Suprapubic skin (tissue), 4 donors: Measurements from ENCODE around the gene SOCS4. TPM values are rescaled to one million over a fixed set of nuclear protein-coding genes. Genes with fewer than 3 reads are reported as not detected.
A peak's percentile ranks its signal among the peaks of the same experiment; 100 is the strongest.
"Not testable (repeated sequence)": the region's sequence is repeated elsewhere in the genome, so short reads cannot be mapped to it uniquely, and the experiment has no call there.

ENCODE experiments used
- DNase-seq, 2 donors: peaks; one replicate each; pipeline ENCODE4 v3.0.0-alpha.2; 2019; ENCODE audit warnings: low spot score in 2 of 2
- H3K27ac ChIP-seq: fragments of 200-600 bp; sonication (generic); one replicate; pipeline ENCODE4 v1.5.1; 2019
- H3K27me3 ChIP-seq: fragments of 200-600 bp; sonication (generic); one replicate; pipeline ENCODE4 v1.5.1; 2019
- H3K36me3 ChIP-seq: fragments of 200-600 bp; sonication (generic); one replicate; pipeline ENCODE4 v1.5.1; 2019
- H3K4me1 ChIP-seq: fragments of 200-600 bp; sonication (generic); one replicate; pipeline ENCODE4 v1.5.1; 2019
- H3K4me3 ChIP-seq: fragments of 200-600 bp; sonication (generic); one replicate; pipeline ENCODE4 v1.5.1; 2019; ENCODE audit warnings: mild to moderate bottlenecking
- H3K9me3 ChIP-seq: fragments of 200-600 bp; sonication (generic); one replicate; pipeline ENCODE4 v1.5.1; 2019
- EP300 ChIP-seq: sonication (generic); formaldehyde crosslinking; IDR thresholded peaks from one replicate; pipeline ENCODE4 v1.6.1; 2017; ENCODE audit warnings: antibody characterized with exemption
- POLR2A ChIP-seq, 2 donors: fragments of 450-650 bp; IDR thresholded peaks; one replicate each; pipeline ENCODE4 v1.6.1; 2017; ENCODE audit warnings: antibody characterized with exemption in 2 of 2, mild to moderate bottlenecking in 2 of 2, moderate library complexity in 2 of 2
- POLR2AphosphoS5 ChIP-seq, 3 donors: sonication (generic); formaldehyde crosslinking; IDR thresholded peaks; one replicate each; pipeline ENCODE4 v1.6.1; 2017; ENCODE audit warnings: antibody characterized with exemption in 3 of 3
- WGBS: methylation state at CpG from one replicate; pipeline ENCODE4 v1.1.5; 2018; 5-methylcytosine and 5-hydroxymethylcytosine counted together
- total RNA-seq, 4 donors: library from RNA; depleted of rRNA; stranded (reverse); fragments of >200 nt; gene quantifications; one replicate each; pipeline ENCODE4 v1.1.0, GENCODE V29; 2016
- TF ChIP-seq, protein P1 (sequence below), 2 donors: fragments of 200-600 bp in 1 of 2; fragments of 450-650 bp in 1 of 2; sonication (generic) in 1 of 2; IDR thresholded peaks; one replicate each; pipeline ENCODE4 v1.5.1; 2016 to 2019; ENCODE audit warnings: antibody characterized with exemption in 2 of 2, mild to moderate bottlenecking in 1 of 2, moderate library complexity in 1 of 2

The SOCS4 gene
- total RNA-seq, 4 donors from 2014 or later, result 10.0 to 12.0 (median 11.6) TPM

DNA sequence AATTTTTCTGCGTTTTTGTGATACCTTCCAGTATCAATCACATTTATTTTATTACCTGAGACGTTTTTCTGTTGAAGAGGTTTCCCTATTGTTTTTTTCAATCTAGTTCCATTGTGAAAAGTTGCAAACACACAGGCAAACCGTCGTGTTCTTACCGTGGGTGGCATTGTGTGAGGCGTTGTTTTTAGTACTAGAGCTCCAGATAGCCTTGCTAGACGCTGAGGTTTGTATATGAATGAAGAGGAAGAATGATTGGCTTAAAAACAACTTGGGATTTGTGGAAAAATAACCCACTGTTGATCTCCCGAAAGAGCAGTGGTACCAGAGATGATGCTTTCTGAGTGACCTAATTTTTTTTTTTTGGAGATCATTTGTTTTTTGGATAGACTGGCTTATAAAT lies 1.0 kb downstream of the SOCS4 start:
- 5% methylated on average over 8 of the region's 8 CpGs for WGBS
- H3K4me1 ChIP-seq, result peaks cover 38% of the 10 kb centered on the region
- no peaks in the 10 kb centered on the region for H3K36me3 ChIP-seq
- H3K27me3 ChIP-seq, result no peaks in the 10 kb centered on the region
- no peak for DNase-seq
- peak overlapping the region; percentile 68 for H3K4me3 ChIP-seq
- H3K9me3 ChIP-seq, result no peaks in the 10 kb centered on the region
- H3K27ac ChIP-seq, result no peak overlapping the region
- TF ChIP-seq, protein P1, sequence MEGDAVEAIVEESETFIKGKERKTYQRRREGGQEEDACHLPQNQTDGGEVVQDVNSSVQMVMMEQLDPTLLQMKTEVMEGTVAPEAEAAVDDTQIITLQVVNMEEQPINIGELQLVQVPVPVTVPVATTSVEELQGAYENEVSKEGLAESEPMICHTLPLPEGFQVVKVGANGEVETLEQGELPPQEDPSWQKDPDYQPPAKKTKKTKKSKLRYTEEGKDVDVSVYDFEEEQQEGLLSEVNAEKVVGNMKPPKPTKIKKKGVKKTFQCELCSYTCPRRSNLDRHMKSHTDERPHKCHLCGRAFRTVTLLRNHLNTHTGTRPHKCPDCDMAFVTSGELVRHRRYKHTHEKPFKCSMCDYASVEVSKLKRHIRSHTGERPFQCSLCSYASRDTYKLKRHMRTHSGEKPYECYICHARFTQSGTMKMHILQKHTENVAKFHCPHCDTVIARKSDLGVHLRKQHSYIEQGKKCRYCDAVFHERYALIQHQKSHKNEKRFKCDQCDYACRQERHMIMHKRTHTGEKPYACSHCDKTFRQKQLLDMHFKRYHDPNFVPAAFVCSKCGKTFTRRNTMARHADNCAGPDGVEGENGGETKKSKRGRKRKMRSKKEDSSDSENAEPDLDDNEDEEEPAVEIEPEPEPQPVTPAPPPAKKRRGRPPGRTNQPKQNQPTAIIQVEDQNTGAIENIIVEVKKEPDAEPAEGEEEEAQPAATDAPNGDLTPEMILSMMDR (IDR thresholded peaks at IDR 0.05), result no peak
- TF ChIP-seq EP300 (no peak), POLR2AphosphoS5 (IDR thresholded peaks at IDR 0.05) (no peak), POLR2A (IDR thresholded peaks at IDR 0.05) (no peak)

DNA sequence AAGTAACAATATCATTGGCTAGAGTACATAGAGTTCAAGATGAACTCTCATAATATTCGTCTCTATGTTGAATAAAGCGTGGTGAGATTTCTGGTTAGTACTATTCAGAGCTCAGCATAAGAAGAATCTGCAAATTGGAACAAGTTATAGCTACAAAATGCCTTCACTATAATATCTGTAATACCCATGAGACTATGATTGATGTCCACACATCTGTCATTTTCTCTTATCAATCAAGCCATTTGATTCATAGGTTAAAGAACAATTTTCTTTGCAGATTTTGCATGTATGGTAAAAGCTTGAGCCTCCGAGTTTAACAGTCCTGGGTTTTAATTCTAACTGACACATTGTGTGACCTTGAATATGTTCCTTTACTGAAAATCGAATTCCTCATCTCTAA lies 1.4 kb downstream of the SOCS4 start:
- 72% methylated on average over 4 of the region's 4 CpGs for WGBS
- H3K36me3 ChIP-seq, result no peaks in the 10 kb centered on the region
- no peak for TF ChIP-seq POLR2A (IDR thresholded peaks at IDR 0.05)
- TF ChIP-seq, protein P1 (IDR thresholded peaks at IDR 0.05), result no peak
- TF ChIP-seq EP300, result no peak
- no peak for TF ChIP-seq POLR2AphosphoS5 (IDR thresholded peaks at IDR 0.05)
- no peaks in the 10 kb centered on the region for H3K9me3 ChIP-seq
- peaks cover 38% of the 10 kb centered on the region for H3K4me1 ChIP-seq
- no peak overlapping the region for H3K27ac ChIP-seq
- H3K4me3 ChIP-seq, result peak overlapping the region; percentile 68
- no peak for DNase-seq
- no peaks in the 10 kb centered on the region for H3K27me3 ChIP-seq

DNA sequence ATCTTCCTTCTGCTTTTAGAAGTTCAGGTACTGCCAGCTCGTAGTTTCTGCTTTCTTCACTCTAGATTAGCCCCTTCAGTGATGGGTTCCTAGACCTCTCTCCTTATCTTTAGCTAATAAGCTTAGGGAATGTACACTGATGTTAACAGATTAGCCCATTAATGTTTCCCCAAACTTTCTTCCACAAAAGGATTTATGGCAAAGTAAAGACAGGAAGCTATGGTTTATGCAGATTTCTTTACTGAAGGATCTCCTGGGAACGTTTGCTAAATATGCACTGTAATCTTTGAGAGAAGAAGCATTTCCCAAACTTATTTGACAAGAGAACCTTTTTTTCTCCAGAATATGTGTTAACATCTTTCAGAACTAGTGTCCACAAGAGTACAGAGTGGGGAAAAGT lies 4.2 kb downstream of the SOCS4 start:
- no peak for DNase-seq
- WGBS, result 50% methylated on average over 2 of the region's 2 CpGs
- no peak for TF ChIP-seq EP300
- TF ChIP-seq POLR2AphosphoS5 (IDR thresholded peaks at IDR 0.05), result no peak
- TF ChIP-seq POLR2A (IDR thresholded peaks at IDR 0.05), result no peak
- Histone ChIP-seq H3K36me3 (peaks cover 12% of the 10 kb centered on the region), H3K9me3 (no peaks in the 10 kb centered on the region), H3K4me1 (peaks cover 34% of the 10 kb centered on the region), H3K27ac (no peak overlapping the region), H3K27me3 (no peaks in the 10 kb centered on the region), H3K4me3 (no peak overlapping the region)

DNA sequence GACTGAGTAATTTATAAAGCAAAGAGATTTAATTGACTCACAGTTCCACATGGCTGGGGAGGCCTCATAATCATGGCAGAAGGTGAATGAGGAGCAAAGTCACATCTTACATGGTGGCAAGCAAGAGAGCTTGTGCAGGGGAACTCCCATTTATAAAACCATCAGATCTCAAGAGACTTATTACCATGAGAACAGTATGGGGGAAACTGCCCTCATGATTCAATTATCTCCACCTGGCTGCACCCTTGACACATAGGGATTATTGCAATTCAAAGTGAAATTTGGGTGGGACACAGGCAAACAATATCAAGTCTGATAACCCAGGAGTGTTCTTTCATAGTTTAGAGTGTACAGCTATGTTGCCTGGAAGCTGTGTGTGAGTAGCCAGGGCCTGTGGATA lies 11.0 kb downstream of the SOCS4 start:
- not testable (repeated sequence) for H3K4me1 ChIP-seq, H3K27me3 ChIP-seq, H3K27ac ChIP-seq, H3K4me3 ChIP-seq, DNase-seq, H3K9me3 ChIP-seq
- H3K36me3 ChIP-seq, result peaks cover 27% of the 10 kb centered on the region

DNA sequence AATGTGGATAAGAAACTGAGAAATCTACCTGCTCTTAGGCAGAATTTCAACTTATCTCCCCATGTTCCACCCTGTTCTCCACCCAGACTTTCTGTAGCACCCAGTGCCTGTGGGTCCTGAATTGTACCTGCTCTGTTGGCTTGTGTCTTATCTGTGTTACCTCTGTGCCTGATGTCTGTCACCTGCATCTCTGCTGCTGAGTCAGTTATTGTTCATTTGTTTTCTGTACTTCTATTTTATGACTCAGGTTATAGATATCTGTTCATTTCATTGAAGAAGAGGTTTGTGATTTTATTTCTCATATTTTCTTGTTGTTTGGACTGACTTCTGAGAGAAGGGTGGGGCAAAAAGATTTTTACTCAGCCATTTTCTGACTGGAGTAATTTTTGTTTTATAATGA lies 11.7 kb downstream of the SOCS4 start:
- Histone ChIP-seq H3K4me1 (no peaks in the 10 kb centered on the region), H3K4me3 (no peak overlapping the region), H3K27me3 (no peaks in the 10 kb centered on the region), H3K9me3 (no peaks in the 10 kb centered on the region), H3K36me3 (peaks cover 34% of the 10 kb centered on the region), H3K27ac (no peak overlapping the region)
- TF ChIP-seq POLR2AphosphoS5 (IDR thresholded peaks at IDR 0.05), result no peak
- TF ChIP-seq EP300, result no peak
- TF ChIP-seq POLR2A (IDR thresholded peaks at IDR 0.05), result no peak
- TF ChIP-seq, protein P1 (IDR thresholded peaks at IDR 0.05), result no peak
- DNase-seq, result no peak

DNA sequence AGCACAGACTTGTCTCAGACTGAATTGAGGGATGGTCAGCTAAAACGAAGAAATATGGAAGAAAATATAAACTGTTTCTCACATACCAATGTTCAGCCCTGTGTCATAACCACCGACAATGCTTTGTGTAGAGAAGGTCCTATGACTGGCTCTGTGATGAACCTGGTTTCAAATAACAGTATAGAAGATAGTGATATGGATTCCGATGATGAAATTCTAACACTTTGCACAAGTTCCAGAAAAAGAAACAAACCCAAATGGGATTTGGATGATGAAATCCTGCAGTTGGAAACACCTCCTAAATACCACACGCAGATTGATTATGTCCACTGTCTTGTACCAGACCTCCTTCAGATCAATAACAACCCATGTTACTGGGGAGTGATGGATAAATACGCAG lies 16.5 kb downstream of the SOCS4 start:
- peaks cover 17% of the 10 kb centered on the region for H3K36me3 ChIP-seq
- TF ChIP-seq POLR2A (IDR thresholded peaks at IDR 0.05) (no peak), POLR2AphosphoS5 (IDR thresholded peaks at IDR 0.05) (no peak), EP300 (no peak)
- TF ChIP-seq, protein P1 (IDR thresholded peaks at IDR 0.05), result no peak
- no peaks in the 10 kb centered on the region for H3K27me3 ChIP-seq
- no peak overlapping the region for H3K4me3 ChIP-seq
- no peaks in the 10 kb centered on the region for H3K4me1 ChIP-seq
- H3K27ac ChIP-seq, result no peak overlapping the region
- H3K9me3 ChIP-seq, result no peaks in the 10 kb centered on the region
- no peak for DNase-seq
- 94% methylated on average over 5 of the region's 5 CpGs for WGBS
